ENCODE results near the gene TRAPPC12. TPM values are rescaled to one million over a fixed set of nuclear protein-coding genes. Genes with fewer than 3 reads are reported as not detected.
A peak's percentile ranks its signal among the peaks of the same experiment; 100 is the strongest.

TRAPPC12 gene
- total RNA-seq, 1 donor = 62.7 TPM

- TF ChIP-seq CTCF (IDR thresholded peaks at IDR 0.05; ENCODE audit: insufficient read depth, low read length) = no peak
- H3K4me3 ChIP-seq (ENCODE audit: low read depth, low read length) = peak overlapping the region; percentile 87
- no peak for DNase-seq (ENCODE audit: low read depth)
These were observed 141.1 kb downstream of the TRAPPC12 start for GRCh38 chr2:3520591-3520990.

- H3K4me3 ChIP-seq (ENCODE audit: low read depth, low read length) = no peak overlapping the region
- no peak for TF ChIP-seq CTCF (IDR thresholded peaks at IDR 0.05; ENCODE audit: insufficient read depth, low read length)
- DNase-seq (ENCODE audit: low read depth) = peak; percentile 63
These were observed 143.5 kb downstream of the TRAPPC12 start for GRCh38 chr2:3522961-3523421.

GRCh38 chr2:3523551-3524041, 144.1 kb downstream of the TRAPPC12 start:
- no peak overlapping the region for H3K4me3 ChIP-seq (ENCODE audit: low read depth, low read length)
- TF ChIP-seq CTCF (IDR thresholded peaks at IDR 0.05; ENCODE audit: insufficient read depth, low read length) = no peak
- DNase-seq (ENCODE audit: low read depth) = peak; percentile 47

- no peak overlapping the region for H3K4me3 ChIP-seq (ENCODE audit: low read depth, low read length)
- TF ChIP-seq CTCF (IDR thresholded peaks at IDR 0.05; ENCODE audit: insufficient read depth, low read length) = no peak
- no peak for DNase-seq (ENCODE audit: low read depth)
These were observed 147.4 kb downstream of the TRAPPC12 start for GRCh38 chr2:3526871-3527270.

- no peak overlapping the region for H3K4me3 ChIP-seq (ENCODE audit: low read depth, low read length)
- no peak for DNase-seq (ENCODE audit: low read depth)
- no peak for TF ChIP-seq CTCF (IDR thresholded peaks at IDR 0.05; ENCODE audit: insufficient read depth, low read length)
These were observed 148.6 kb downstream of the TRAPPC12 start for GRCh38 chr2:3527886-3528785.

Other genes starting within 250 kb of the TRAPPC12 start
- 23.3 and 36.1 TPM in 2 replicates for gene EIPR1, start 1.9 kb upstream of the TRAPPC12 start, total RNA-seq (ENCODE audit: low replicate concordance)
- gene ADI1, start 139.8 kb downstream of the TRAPPC12 start, total RNA-seq (ENCODE audit: low replicate concordance) = 41.6 and 44.7 TPM in 2 replicates
- 29.2 and 33.4 TPM in 2 replicates for gene RNASEH1, start 178.6 kb downstream of the TRAPPC12 start, total RNA-seq (ENCODE audit: low replicate concordance)
- 2,605 and 11,651 TPM in 2 replicates for gene RPS7, start 195.6 kb downstream of the TRAPPC12 start, total RNA-seq (ENCODE audit: low replicate concordance)
- gene COLEC11, start 215.4 kb downstream of the TRAPPC12 start, total RNA-seq (ENCODE audit: low replicate concordance) = 0.09 and 0.65 TPM in 2 replicates

Measured in fibroblast of the aortic adventitia (primary cell).